GM12873 (cell line): ENCODE results near the gene TATDN2.

Experiments
- TF ChIP-seq, protein P1 (sequence below): IDR thresholded peaks from 2 replicates; pipeline ENCODE4 v1.5.1; 2012; ENCODE audit warnings: low read depth, mild to moderate bottlenecking, moderate library complexity, low read length, control low read depth; ENCODE audit not compliant: insufficient read depth; ENCODE audit errors: missing control alignments

TATDN2 gene

DNA sequence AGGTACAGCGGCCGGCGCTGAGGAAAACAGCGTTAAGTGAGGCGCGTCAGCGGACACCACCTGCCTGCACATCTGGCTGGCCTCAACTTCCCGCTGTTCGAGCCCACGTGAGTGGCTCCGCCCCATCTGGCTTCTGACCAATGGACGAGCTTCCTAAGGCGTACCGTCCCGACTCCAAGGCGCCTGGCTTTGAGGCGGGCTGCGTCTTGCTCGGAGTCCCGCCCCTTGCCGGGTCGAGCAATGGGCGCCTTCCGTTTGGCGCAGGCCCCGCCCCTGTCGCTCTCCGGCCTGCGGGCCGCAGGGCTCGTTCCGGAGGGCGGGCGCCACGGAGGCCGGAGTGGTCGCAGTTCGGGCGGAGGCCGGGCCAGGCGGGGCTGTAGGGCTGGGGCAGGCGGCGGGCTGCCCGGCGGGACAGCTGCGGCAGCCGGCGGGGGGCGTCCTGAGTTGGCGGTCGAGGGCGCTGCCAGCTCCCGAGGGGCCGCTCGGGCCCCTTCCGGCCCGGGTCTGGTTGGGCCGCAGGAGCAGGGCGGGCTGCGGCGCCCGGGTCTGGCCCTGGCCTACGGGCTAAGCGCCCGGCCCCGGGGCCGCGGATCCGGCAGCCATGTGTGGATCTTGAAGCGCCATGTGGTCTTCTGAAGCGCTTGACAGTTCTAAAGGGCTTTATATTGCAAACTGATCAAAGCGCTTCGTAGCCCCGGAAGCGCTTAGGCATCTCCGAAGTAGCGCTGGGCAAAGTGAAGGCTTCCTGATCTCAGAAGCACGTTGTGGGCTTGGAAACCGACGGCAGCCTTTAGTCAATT lies at the start of gene TATDN2:
TATDN2 (plus strand) TSS at position 276 of the 800 bp plus-strand sequence. CDS start 742 bp downstream, outside the sequence.
- TF ChIP-seq, protein P1, sequence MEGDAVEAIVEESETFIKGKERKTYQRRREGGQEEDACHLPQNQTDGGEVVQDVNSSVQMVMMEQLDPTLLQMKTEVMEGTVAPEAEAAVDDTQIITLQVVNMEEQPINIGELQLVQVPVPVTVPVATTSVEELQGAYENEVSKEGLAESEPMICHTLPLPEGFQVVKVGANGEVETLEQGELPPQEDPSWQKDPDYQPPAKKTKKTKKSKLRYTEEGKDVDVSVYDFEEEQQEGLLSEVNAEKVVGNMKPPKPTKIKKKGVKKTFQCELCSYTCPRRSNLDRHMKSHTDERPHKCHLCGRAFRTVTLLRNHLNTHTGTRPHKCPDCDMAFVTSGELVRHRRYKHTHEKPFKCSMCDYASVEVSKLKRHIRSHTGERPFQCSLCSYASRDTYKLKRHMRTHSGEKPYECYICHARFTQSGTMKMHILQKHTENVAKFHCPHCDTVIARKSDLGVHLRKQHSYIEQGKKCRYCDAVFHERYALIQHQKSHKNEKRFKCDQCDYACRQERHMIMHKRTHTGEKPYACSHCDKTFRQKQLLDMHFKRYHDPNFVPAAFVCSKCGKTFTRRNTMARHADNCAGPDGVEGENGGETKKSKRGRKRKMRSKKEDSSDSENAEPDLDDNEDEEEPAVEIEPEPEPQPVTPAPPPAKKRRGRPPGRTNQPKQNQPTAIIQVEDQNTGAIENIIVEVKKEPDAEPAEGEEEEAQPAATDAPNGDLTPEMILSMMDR = no peak

DNA sequence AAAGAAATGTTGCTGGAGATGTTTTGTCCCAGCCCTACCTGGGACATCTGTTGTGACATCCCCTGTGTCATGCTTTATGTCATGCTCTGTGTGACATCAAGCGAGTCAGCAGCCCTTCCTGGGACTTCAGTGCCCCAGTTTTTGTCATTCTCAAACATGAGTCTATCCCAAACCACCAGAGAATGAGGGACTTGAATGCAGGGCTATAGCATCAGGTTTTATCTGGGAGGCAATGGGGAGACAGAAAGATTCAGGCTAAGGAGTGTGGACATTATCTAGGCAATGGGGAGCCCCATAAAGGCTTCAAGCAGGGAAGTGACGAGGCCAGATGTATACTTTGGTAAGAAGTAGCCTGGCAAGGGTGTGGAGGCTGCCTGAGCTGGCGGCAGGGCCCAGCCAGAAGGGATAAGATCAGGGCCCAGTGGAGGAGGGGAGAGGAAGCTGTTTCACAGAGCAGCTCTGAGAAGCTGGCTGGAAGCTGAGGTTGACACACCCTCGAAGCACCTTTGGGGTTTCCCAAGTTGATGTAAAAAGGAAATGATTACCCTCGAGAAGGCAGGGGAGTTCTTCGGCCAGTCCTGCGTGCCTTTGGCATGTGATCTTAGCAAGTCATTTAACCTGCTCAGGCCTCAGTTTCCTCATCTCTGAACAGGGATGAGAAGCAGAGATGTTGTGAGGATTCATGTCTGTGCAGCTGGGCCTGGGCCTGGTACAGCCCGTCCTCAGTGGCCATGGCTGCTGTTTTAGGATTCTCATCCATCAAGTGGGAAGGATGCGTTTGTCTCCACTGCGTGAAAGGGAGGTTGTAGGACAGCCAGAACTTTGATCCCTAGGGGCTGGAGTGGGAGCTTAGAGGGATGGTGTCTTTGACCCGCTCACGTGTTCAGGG lies 49.3 kb upstream of the TATDN2 start:
- TF ChIP-seq, protein P1 = no peak

DNA sequence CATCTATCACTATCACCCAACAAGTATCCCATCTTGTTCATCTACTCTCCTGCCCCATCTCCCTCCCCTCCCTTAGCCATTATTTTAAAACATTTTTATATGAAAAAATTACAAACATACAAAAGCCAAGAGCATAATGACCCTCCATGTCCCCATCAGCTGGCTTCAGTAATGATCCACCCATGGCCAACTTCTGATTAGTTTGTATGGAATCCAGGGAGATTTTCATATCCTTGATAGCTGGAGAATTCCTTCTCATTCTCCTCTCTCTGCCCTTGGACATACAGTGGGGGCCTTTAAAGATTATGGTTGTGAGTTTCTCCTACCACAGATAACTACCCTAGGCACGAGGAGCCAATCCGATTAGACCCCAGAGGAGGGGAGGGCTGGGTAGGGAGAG lies 43.3 kb upstream of the TATDN2 start:
- TF ChIP-seq, protein P1 = no peak

DNA sequence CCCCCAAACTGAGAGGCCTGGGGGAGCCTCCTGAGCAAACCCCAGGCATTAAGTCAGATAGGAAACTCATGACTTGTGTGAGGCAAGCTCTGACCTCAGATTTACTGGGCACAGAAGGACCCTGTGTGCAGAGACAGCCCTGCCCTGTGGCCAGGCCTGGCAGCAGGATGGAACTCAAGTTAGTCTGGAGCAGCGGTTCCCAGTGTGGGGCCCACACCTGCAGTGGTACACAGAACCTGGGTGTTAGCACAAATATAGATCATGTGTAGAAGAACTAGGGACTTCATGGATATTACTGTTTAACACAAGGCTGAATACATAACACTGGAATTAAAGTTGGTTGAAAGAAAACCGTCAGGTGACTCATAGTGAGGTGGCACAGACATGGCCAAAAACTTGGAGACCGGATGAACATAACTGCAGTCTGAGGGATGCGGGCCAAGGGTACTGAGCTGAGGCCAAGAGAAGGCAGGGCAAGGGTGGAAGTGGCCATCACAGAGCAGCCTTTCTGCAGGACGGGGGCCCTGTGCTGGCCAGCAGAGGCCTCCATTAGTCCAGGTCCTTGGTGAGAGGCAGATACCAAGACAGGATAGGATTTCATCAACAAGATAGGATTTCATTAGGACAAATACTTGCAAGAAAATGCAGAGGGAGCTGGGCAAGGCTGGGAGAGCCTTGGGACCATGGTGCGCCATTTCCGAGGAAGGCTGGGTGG lies 42.7 kb upstream of the TATDN2 start:
- TF ChIP-seq, protein P1 = no peak

DNA sequence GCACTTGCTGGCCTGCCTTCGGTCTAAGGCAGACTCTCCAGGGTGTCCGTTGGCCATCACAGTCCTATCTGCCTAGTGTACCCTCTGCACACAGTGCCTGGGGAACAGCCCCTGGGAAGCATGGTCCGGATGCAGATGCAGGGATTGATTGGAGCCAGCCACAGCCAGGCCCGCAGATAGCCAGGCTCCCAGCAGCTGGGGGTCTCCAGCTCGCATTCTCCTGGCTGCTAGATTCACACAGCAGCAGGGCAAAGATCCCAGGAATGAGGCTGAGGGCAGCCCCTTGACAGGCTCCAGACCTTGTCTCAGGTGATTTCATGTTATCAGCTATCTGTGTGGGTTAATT lies 42.1 kb upstream of the TATDN2 start:
- TF ChIP-seq, protein P1 = no peak

DNA sequence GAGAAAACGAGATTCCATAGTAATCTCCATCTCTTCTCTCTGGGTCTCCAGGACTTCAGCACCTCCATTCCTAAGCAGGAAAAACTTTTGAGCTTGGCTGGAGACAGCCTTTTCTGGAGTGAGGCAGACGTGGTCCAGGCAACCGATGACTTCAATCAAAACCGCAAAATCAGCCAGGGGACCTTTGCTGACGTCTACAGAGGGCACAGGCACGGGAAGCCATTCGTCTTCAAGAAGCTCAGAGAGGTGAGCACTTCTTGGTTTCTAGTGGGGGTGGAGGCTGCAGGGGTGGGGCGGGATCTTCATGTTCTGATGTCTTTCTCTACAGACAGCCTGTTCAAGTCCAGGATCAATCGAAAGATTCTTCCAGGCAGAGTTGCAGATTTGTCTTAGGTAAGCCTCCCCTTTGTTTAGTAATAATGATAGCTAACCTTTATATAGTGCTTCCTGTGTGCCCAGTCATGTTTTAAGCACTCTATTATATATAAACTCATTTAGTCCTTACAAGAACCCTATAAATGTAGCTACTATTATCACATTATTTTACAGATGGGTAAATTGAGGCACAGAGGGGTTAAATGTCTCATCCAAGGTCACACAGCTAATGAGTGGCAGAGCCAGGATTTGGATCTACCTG lies 35.0 kb upstream of the TATDN2 start:
- TF ChIP-seq, protein P1 = no peak
